ENCODE data around the gene GEN1.

Gene GEN1

DNA sequence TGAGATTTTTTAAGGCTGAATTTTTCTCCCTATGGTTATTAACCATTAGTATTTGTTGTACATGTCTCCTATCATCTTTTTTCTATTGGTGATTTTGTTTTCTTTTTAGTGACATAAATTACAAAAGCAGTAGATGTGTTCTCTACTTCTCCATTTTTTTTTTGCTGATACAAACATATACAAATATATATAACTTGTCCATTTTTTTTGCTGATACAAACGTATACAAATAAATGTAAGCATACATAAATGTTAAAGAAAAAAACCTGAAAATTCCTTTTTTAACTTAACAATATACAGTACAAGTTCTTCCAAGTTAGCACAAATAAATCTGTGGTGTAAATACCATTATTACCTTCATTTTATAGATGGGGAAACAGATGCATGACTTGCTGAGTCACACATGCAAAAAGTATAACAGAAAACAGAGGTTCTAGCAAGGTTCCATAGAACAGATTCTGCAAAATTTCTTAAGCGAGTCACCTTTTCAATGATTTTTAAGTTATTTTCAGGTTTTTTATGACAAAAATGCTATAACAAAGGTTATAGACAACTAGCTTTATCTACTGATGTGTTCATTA is 64.4 kb downstream of the GEN1 start:
- Histone ChIP-seq H3K9me3 (replicated peaks in 1 of 2; ENCODE audit: control insufficient read depth in 2 of 2, insufficient read depth in 1 of 2, low read depth in 1 of 2, low read length in 2 of 2) (no peaks in the 10 kb centered on the region), H3K4me3 (ENCODE audit: low read length in 2 of 2) (no peak overlapping the region), H3K4me1 (ENCODE audit: control insufficient read depth in 2 of 2, insufficient read depth in 1 of 2, low read depth in 1 of 2, low read length in 2 of 2) (peaks cover 5 to 24% of the 10 kb centered on the region in 2 donors)

DNA sequence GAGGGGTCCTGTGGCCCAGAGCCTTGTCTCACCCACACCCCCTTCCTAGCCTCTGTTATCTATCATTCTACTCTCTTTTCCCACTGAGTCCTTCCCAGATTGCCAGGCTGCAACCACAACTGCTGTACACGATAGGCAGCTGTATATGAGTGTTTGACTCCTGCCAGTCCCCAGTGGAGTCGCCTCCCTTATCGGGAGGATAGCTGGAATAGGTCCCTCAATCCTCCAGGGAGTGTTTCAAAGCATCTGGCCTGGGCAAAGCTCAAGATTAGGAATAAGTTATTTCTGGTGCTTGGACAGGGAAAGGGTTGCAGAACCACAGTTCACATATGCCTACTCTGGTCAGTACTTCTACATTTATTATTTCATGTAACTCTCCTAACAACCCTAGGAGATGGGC is 67.1 kb downstream of the GEN1 start:
- H2BK120ac ChIP-seq (ENCODE audit: low read depth, low read length), result no peak overlapping the region
- no peaks in the 10 kb centered on the region for H3K79me1 ChIP-seq (ENCODE audit: low read depth, low read length)
- no peak overlapping the region for H4K91ac ChIP-seq (ENCODE audit: low read depth, low read length, poor library complexity)
- H3K27ac ChIP-seq (replicated peaks; ENCODE audit: low read length), result no peak overlapping the region
- DNase-seq (ENCODE audit: low spot score), result no peak
- H4K8ac ChIP-seq (ENCODE audit: low read depth, low read length), result no peak overlapping the region
- no peak overlapping the region for H3K23ac ChIP-seq (ENCODE audit: low read depth, low read length, poor library complexity)
- peaks cover 0 to 18% of the 10 kb centered on the region in 2 donors for H3K4me1 ChIP-seq (ENCODE audit: control insufficient read depth in 2 of 2, insufficient read depth in 1 of 2, low read depth in 1 of 2, low read length in 2 of 2)
- H2AK5ac ChIP-seq (ENCODE audit: low read depth, low read length), result no peak overlapping the region
- no peak overlapping the region for H3K4me3 ChIP-seq (ENCODE audit: low read length in 2 of 2)
- no peak overlapping the region for H3K18ac ChIP-seq (ENCODE audit: low read length)
- H3K36me3 ChIP-seq (replicated peaks in 1 of 2; ENCODE audit: control insufficient read depth in 2 of 2, insufficient read depth in 2 of 2, low read length in 2 of 2), result no peaks in the 10 kb centered on the region
- no peak overlapping the region for H2BK5ac ChIP-seq (ENCODE audit: low read length)
- no peak overlapping the region for H3K4me2 ChIP-seq (ENCODE audit: insufficient read depth, low read length, poor library complexity, severe bottlenecking)
- no peak overlapping the region for H3K4ac ChIP-seq (ENCODE audit: low read length)
- WGBS, 2 donors (ENCODE audit: extremely low coverage in 2 of 2, insufficient read length in 2 of 2, insufficient replicate concordance in 1 of 2), result no CpG with 5 or more reads among the region's 3 CpGs
- H2BK15ac ChIP-seq (ENCODE audit: low read length), result no peak overlapping the region
- no peak overlapping the region for H3K9ac ChIP-seq (ENCODE audit: low read depth, low read length, poor library complexity)
- no peak overlapping the region for H2AFZ ChIP-seq (ENCODE audit: low read length)
- peaks cover 0 to 2% of the 10 kb centered on the region in 2 donors for H3K9me3 ChIP-seq (replicated peaks in 1 of 2; ENCODE audit: control insufficient read depth in 2 of 2, insufficient read depth in 1 of 2, low read depth in 1 of 2, low read length in 2 of 2)
- no peak overlapping the region for H2BK12ac ChIP-seq (ENCODE audit: low read length)
- no peak overlapping the region for H3K14ac ChIP-seq (ENCODE audit: low read length)
- H3K27me3 ChIP-seq (ENCODE audit: control insufficient read depth in 3 of 3, insufficient read depth in 3 of 3, low read depth in 1 of 3, low read length in 3 of 3), result peaks cover 0 to 4% (median 2%) of the 10 kb centered on the region in 3 experiments

More for the DNA sequence above, 64.4 kb downstream of the GEN1 start:
- Histone ChIP-seq H3K27me3 (ENCODE audit: control insufficient read depth in 3 of 3, insufficient read depth in 3 of 3, low read depth in 1 of 3, low read length in 3 of 3) (peaks cover 0 to 4% (median 0%) of the 10 kb centered on the region in 3 experiments), H3K23ac (ENCODE audit: low read depth, low read length, poor library complexity) (no peak overlapping the region), H3K27ac (replicated peaks; ENCODE audit: low read length) (no peak overlapping the region), H2BK5ac (ENCODE audit: low read length) (no peak overlapping the region), H3K4me2 (ENCODE audit: insufficient read depth, low read length, poor library complexity, severe bottlenecking) (no peak overlapping the region), H4K91ac (ENCODE audit: low read depth, low read length, poor library complexity) (no peak overlapping the region), H2BK12ac (ENCODE audit: low read length) (no peak overlapping the region), H3K18ac (ENCODE audit: low read length) (no peak overlapping the region), H2AK5ac (ENCODE audit: low read depth, low read length) (no peak overlapping the region), H2BK120ac (ENCODE audit: low read depth, low read length) (no peak overlapping the region), H3K36me3 (replicated peaks in 1 of 2; ENCODE audit: control insufficient read depth in 2 of 2, insufficient read depth in 2 of 2, low read length in 2 of 2) (no peaks in the 10 kb centered on the region), H3K4ac (ENCODE audit: low read length) (no peak overlapping the region), H3K9ac (ENCODE audit: low read depth, low read length, poor library complexity) (no peak overlapping the region), H3K14ac (ENCODE audit: low read length) (no peak overlapping the region), H4K8ac (ENCODE audit: low read depth, low read length) (no peak overlapping the region), H3K79me1 (ENCODE audit: low read depth, low read length) (no peaks in the 10 kb centered on the region), H2BK15ac (ENCODE audit: low read length) (no peak overlapping the region), H2AFZ (ENCODE audit: low read length) (no peak overlapping the region)
- DNase-seq (ENCODE audit: low spot score), result no peak
- WGBS, 2 donors (ENCODE audit: extremely low coverage in 2 of 2, insufficient read length in 2 of 2, insufficient replicate concordance in 1 of 2), result no CpG with 5 or more reads among the region's 2 CpGs

DNA sequence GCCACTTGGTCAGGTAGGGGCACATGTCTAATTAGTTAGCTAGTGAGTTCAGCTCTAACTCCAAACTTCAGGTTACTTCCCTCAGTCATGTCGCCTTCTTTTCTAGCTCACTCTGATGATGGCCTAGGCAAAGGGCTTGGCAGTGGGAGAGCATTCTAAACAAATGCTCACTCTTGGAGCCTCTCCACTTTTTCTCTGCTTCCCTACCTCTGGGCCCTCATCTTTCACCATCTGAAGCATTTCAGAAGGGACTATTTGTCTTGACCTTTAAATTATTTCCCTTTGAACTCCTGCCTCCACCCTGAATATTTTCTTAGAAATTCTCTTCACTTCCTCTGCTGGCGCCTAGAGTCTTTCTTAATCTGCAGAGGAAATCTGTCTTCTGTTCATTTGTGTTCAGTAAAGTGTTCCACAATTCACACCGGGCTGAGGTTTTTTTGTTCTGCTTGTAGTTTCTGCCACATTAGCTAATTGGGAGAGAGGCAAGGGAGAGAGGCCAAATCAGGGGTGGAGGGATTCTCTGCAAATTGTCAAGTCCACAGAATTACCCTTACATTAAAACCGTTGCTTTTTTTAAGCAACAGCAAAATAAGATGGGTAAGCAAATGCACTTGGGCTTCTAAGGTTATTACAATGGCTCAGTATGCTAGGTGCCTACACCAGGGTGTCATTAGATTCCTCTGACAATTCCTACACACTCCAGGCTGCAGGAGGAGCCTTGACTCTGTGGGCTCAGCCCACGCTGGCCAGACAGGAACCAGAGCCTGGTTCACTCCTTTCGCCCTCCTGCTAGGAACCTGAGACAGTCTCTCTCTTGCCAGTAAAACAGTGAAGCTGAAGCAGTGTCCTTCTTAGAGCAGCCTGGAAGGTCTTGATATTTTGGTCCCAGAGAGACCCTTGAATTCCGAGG is 67.9 kb downstream of the GEN1 start:
- H3K18ac ChIP-seq (ENCODE audit: low read length), result no peak overlapping the region
- no peaks in the 10 kb centered on the region for H3K36me3 ChIP-seq (replicated peaks in 1 of 2; ENCODE audit: control insufficient read depth in 2 of 2, insufficient read depth in 2 of 2, low read length in 2 of 2)
- WGBS, 2 donors (ENCODE audit: extremely low coverage in 2 of 2, insufficient read length in 2 of 2, insufficient replicate concordance in 1 of 2), result no CpG with 5 or more reads among the region's 7 CpGs
- H3K14ac ChIP-seq (ENCODE audit: low read length), result no peak overlapping the region
- no peak overlapping the region for H3K4ac ChIP-seq (ENCODE audit: low read length)
- no peak overlapping the region for H2BK12ac ChIP-seq (ENCODE audit: low read length)
- peak overlapping the region; percentile 29 for H4K8ac ChIP-seq (ENCODE audit: low read depth, low read length)
- no peak overlapping the region for H2BK120ac ChIP-seq (ENCODE audit: low read depth, low read length)
- H3K9me3 ChIP-seq (replicated peaks in 1 of 2; ENCODE audit: control insufficient read depth in 2 of 2, insufficient read depth in 1 of 2, low read depth in 1 of 2, low read length in 2 of 2), result peaks cover 0 to 3% of the 10 kb centered on the region in 2 donors
- H3K27ac ChIP-seq (replicated peaks; ENCODE audit: low read length), result no peak overlapping the region
- H2BK15ac ChIP-seq (ENCODE audit: low read length), result no peak overlapping the region
- no peak overlapping the region for H2AFZ ChIP-seq (ENCODE audit: low read length)
- DNase-seq (ENCODE audit: low spot score), result no peak
- no peak overlapping the region for H3K23ac ChIP-seq (ENCODE audit: low read depth, low read length, poor library complexity)
- H2AK5ac ChIP-seq (ENCODE audit: low read depth, low read length), result no peak overlapping the region
- H3K79me1 ChIP-seq (ENCODE audit: low read depth, low read length), result no peaks in the 10 kb centered on the region
- peaks cover 0 to 12% of the 10 kb centered on the region in 2 donors for H3K4me1 ChIP-seq (ENCODE audit: control insufficient read depth in 2 of 2, insufficient read depth in 1 of 2, low read depth in 1 of 2, low read length in 2 of 2)
- peaks cover 0 to 7% (median 2%) of the 10 kb centered on the region in 3 experiments for H3K27me3 ChIP-seq (ENCODE audit: control insufficient read depth in 3 of 3, insufficient read depth in 3 of 3, low read depth in 1 of 3, low read length in 3 of 3)
- no peak overlapping the region for H4K91ac ChIP-seq (ENCODE audit: low read depth, low read length, poor library complexity)
- no peak overlapping the region for H3K4me2 ChIP-seq (ENCODE audit: insufficient read depth, low read length, poor library complexity, severe bottlenecking)
- H3K4me3 ChIP-seq (ENCODE audit: low read length in 2 of 2), result no peak overlapping the region
- H2BK5ac ChIP-seq (ENCODE audit: low read length), result no peak overlapping the region
- H3K9ac ChIP-seq (ENCODE audit: low read depth, low read length, poor library complexity), result no peak overlapping the region

DNA sequence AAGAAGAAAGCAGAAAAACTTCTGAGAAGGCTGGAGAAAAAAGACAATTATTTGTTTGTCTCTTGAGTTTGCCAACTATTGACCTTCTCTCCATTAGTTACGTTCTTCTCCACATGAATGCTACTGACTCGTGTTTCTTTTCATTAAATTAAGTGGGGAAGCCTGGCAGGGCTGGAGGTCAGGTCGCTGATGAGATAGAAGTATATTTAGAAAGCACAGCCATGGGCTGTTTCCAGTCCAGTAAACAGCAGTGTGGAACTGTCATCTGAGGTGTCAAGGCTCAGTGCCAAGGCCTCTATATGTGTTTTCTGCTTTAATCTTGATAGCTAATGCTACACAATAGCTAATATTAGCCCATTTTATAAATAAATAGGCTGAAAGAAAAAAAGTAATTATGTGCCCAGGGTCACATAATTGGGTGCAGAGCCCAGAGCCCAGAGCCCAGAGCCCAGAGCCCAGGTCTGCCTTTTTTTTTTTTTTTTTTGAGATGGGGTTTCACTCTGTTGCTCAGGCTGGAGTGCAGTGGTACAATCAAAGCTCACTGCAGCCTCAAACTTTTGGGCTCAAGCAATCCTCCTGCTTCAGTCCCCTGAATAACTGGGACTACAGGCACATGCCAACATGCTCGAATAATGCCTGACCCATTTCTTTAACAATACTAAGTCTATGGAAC is 68.6 kb downstream of the GEN1 start:
- H3K27me3 ChIP-seq (ENCODE audit: control insufficient read depth in 3 of 3, insufficient read depth in 3 of 3, low read depth in 1 of 3, low read length in 3 of 3), result peaks cover 0 to 15% (median 2%) of the 10 kb centered on the region in 3 experiments
- H2BK120ac ChIP-seq (ENCODE audit: low read depth, low read length), result no peak overlapping the region
- H3K9ac ChIP-seq (ENCODE audit: low read depth, low read length, poor library complexity), result no peak overlapping the region
- H3K23ac ChIP-seq (ENCODE audit: low read depth, low read length, poor library complexity), result no peak overlapping the region
- no peak overlapping the region for H2BK12ac ChIP-seq (ENCODE audit: low read length)
- no peak overlapping the region for H2AFZ ChIP-seq (ENCODE audit: low read length)
- WGBS, 2 donors (ENCODE audit: extremely low coverage in 2 of 2, insufficient read length in 2 of 2, insufficient replicate concordance in 1 of 2), result no CpG with 5 or more reads among the region's 4 CpGs
- H3K9me3 ChIP-seq (replicated peaks in 1 of 2; ENCODE audit: control insufficient read depth in 2 of 2, insufficient read depth in 1 of 2, low read depth in 1 of 2, low read length in 2 of 2), result peaks cover 0 to 3% of the 10 kb centered on the region in 2 donors
- H3K4ac ChIP-seq (ENCODE audit: low read length), result no peak overlapping the region
- no peak for DNase-seq (ENCODE audit: low spot score)
- H3K4me3 ChIP-seq (ENCODE audit: low read length in 2 of 2), result no peak overlapping the region
- no peak overlapping the region for H2AK5ac ChIP-seq (ENCODE audit: low read depth, low read length)
- no peaks in the 10 kb centered on the region for H3K79me1 ChIP-seq (ENCODE audit: low read depth, low read length)
- no peak overlapping the region for H4K91ac ChIP-seq (ENCODE audit: low read depth, low read length, poor library complexity)
- no peaks in the 10 kb centered on the region for H3K36me3 ChIP-seq (replicated peaks in 1 of 2; ENCODE audit: control insufficient read depth in 2 of 2, insufficient read depth in 2 of 2, low read length in 2 of 2)
- no peak overlapping the region for H3K4me2 ChIP-seq (ENCODE audit: insufficient read depth, low read length, poor library complexity, severe bottlenecking)
- no peak overlapping the region for H3K18ac ChIP-seq (ENCODE audit: low read length)
- no peak overlapping the region for H2BK5ac ChIP-seq (ENCODE audit: low read length)
- H3K27ac ChIP-seq (replicated peaks; ENCODE audit: low read length), result no peak overlapping the region
- H2BK15ac ChIP-seq (ENCODE audit: low read length), result no peak overlapping the region
- H3K4me1 ChIP-seq (ENCODE audit: control insufficient read depth in 2 of 2, insufficient read depth in 1 of 2, low read depth in 1 of 2, low read length in 2 of 2), result peaks cover 0 to 12% of the 10 kb centered on the region in 2 donors
- H3K14ac ChIP-seq (ENCODE audit: low read length), result no peak overlapping the region
- no peak overlapping the region for H4K8ac ChIP-seq (ENCODE audit: low read depth, low read length)
